Measurements from ENCODE around the gene NR5A2.

DNA sequence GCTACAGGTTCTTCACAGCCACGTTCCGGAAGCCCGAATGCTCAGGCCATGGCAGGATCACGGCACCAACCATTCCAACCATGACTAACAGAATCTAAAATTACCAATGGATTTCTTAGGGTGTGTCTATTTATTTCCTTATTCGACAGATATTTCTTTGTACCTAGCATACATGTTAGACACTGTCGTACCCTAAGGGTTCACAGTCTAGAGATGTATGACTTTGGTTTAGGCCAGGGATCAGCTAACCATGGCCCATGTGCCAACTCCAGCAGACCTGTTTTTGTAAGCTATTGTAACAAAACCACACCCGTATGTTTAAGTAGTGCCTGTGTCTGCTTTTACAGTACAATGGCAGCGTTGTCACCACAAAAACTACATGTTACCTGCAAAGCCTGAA lies 167.0 kb downstream of the NR5A2 start:
- TF ChIP-seq CTCF (IDR thresholded peaks at IDR 0.05) (no peak), EP300 (IDR thresholded peaks at IDR 0.05) (no peak)
